ENCODE measurements around the gene ARHGEF37.
"Not testable (repeated sequence)": the region's sequence is repeated elsewhere in the genome, so short reads cannot be mapped to it uniquely, and the experiment has no call there.

Gene ARHGEF37

GRCh38 chr5:149641000-149641576, 59.8 kb downstream of the ARHGEF37 start:
- Histone ChIP-seq H2AFZ (ENCODE audit: low read depth, low read length) (no peak overlapping the region), H3K9me3 (ENCODE audit: low read length) (no peaks in the 10 kb centered on the region), H3K27me3 (ENCODE audit: insufficient read depth, low read length) (no peaks in the 10 kb centered on the region), H3K36me3 (ENCODE audit: insufficient read depth, low read length) (no peaks in the 10 kb centered on the region), H3K4me1 (ENCODE audit: insufficient read depth, low read length) (no peaks in the 10 kb centered on the region), H3K4me3 (ENCODE audit: low read length) (no peak overlapping the region)

GRCh38 chr5:149641600-149641999, 60.3 kb downstream of the ARHGEF37 start:
- Histone ChIP-seq H2AFZ (ENCODE audit: low read depth, low read length) (no peak overlapping the region), H3K9me3 (ENCODE audit: low read length) (no peaks in the 10 kb centered on the region), H3K4me1 (ENCODE audit: insufficient read depth, low read length) (no peaks in the 10 kb centered on the region), H3K4me3 (ENCODE audit: low read length) (no peak overlapping the region), H3K36me3 (ENCODE audit: insufficient read depth, low read length) (no peaks in the 10 kb centered on the region), H3K27me3 (ENCODE audit: insufficient read depth, low read length) (peaks cover 1% of the 10 kb centered on the region)

- Histone ChIP-seq H3K9me3 (ENCODE audit: low read length) (no peaks in the 10 kb centered on the region), H3K36me3 (ENCODE audit: insufficient read depth, low read length) (no peaks in the 10 kb centered on the region), H3K27me3 (ENCODE audit: insufficient read depth, low read length) (peaks cover 4% of the 10 kb centered on the region), H3K4me1 (ENCODE audit: insufficient read depth, low read length) (no peaks in the 10 kb centered on the region), H3K4me3 (ENCODE audit: low read length) (no peak overlapping the region), H2AFZ (ENCODE audit: low read depth, low read length) (no peak overlapping the region)
Measured at GRCh38 chr5:149643781-149644180, 62.5 kb downstream of the ARHGEF37 start.

GRCh38 chr5:149644629-149645028, 63.3 kb downstream of the ARHGEF37 start:
- peaks cover 4% of the 10 kb centered on the region for H3K27me3 ChIP-seq (ENCODE audit: insufficient read depth, low read length)
- no peaks in the 10 kb centered on the region for H3K36me3 ChIP-seq (ENCODE audit: insufficient read depth, low read length)
- H3K4me1 ChIP-seq (ENCODE audit: insufficient read depth, low read length): no peaks in the 10 kb centered on the region
- H3K9me3 ChIP-seq (ENCODE audit: low read length): no peaks in the 10 kb centered on the region
- H2AFZ ChIP-seq (ENCODE audit: low read depth, low read length): no peak overlapping the region
- no peak overlapping the region for H3K4me3 ChIP-seq (ENCODE audit: low read length)

- H3K4me3 ChIP-seq (ENCODE audit: low read length): no peak overlapping the region
- no peak overlapping the region for H2AFZ ChIP-seq (ENCODE audit: low read depth, low read length)
- H3K27me3 ChIP-seq (ENCODE audit: insufficient read depth, low read length): peaks cover 4% of the 10 kb centered on the region
- H3K36me3 ChIP-seq (ENCODE audit: insufficient read depth, low read length): no peaks in the 10 kb centered on the region
- H3K9me3 ChIP-seq (ENCODE audit: low read length): no peaks in the 10 kb centered on the region
- no peaks in the 10 kb centered on the region for H3K4me1 ChIP-seq (ENCODE audit: insufficient read depth, low read length)
Measured at GRCh38 chr5:149645236-149645635, 63.9 kb downstream of the ARHGEF37 start.

- Histone ChIP-seq H3K36me3 (ENCODE audit: insufficient read depth, low read length) (no peaks in the 10 kb centered on the region), H3K9me3 (ENCODE audit: low read length) (no peaks in the 10 kb centered on the region), H3K27me3 (ENCODE audit: insufficient read depth, low read length) (peaks cover 4% of the 10 kb centered on the region), H3K4me1 (ENCODE audit: insufficient read depth, low read length) (no peaks in the 10 kb centered on the region), H2AFZ (ENCODE audit: low read depth, low read length) (no peak overlapping the region), H3K4me3 (ENCODE audit: low read length) (no peak overlapping the region)
Measured at GRCh38 chr5:149645725-149646124, 64.4 kb downstream of the ARHGEF37 start.

GRCh38 chr5:149646564-149646963, 65.3 kb downstream of the ARHGEF37 start:
- H3K4me3 ChIP-seq (ENCODE audit: low read length): no peak overlapping the region

GRCh38 chr5:149647334-149647733, 66.0 kb downstream of the ARHGEF37 start:
- Histone ChIP-seq H3K4me1 (ENCODE audit: insufficient read depth, low read length) (no peaks in the 10 kb centered on the region), H3K27me3 (ENCODE audit: insufficient read depth, low read length) (peaks cover 4% of the 10 kb centered on the region), H3K4me3 (ENCODE audit: low read length) (no peak overlapping the region), H3K36me3 (ENCODE audit: insufficient read depth, low read length) (no peaks in the 10 kb centered on the region), H2AFZ (ENCODE audit: low read depth, low read length) (no peak overlapping the region), H3K9me3 (ENCODE audit: low read length) (no peaks in the 10 kb centered on the region)

More at GRCh38 chr5:149646564-149646963, 65.3 kb downstream of the ARHGEF37 start:
- Histone ChIP-seq H3K36me3 (ENCODE audit: insufficient read depth, low read length) (no peaks in the 10 kb centered on the region), H3K27me3 (ENCODE audit: insufficient read depth, low read length) (peaks cover 4% of the 10 kb centered on the region), H2AFZ (ENCODE audit: low read depth, low read length) (no peak overlapping the region), H3K9me3 (ENCODE audit: low read length) (no peaks in the 10 kb centered on the region), H3K4me1 (ENCODE audit: insufficient read depth, low read length) (no peaks in the 10 kb centered on the region)

- not testable (repeated sequence) for H3K27me3 ChIP-seq (ENCODE audit: insufficient read depth, low read length); H3K4me3 ChIP-seq (ENCODE audit: low read length); H3K9me3 ChIP-seq (ENCODE audit: low read length); H2AFZ ChIP-seq (ENCODE audit: low read depth, low read length); H3K4me1 ChIP-seq (ENCODE audit: insufficient read depth, low read length); H3K36me3 ChIP-seq (ENCODE audit: insufficient read depth, low read length)
Measured at GRCh38 chr5:149648464-149649393, 67.4 kb downstream of the ARHGEF37 start.

- not testable (repeated sequence) for H3K36me3 ChIP-seq (ENCODE audit: insufficient read depth, low read length); H3K27me3 ChIP-seq (ENCODE audit: insufficient read depth, low read length); H2AFZ ChIP-seq (ENCODE audit: low read depth, low read length); H3K4me1 ChIP-seq (ENCODE audit: insufficient read depth, low read length); H3K9me3 ChIP-seq (ENCODE audit: low read length); H3K4me3 ChIP-seq (ENCODE audit: low read length)
Measured at GRCh38 chr5:149649730-149650129, 68.4 kb downstream of the ARHGEF37 start.

- H3K4me3 ChIP-seq (ENCODE audit: low read length): no peak overlapping the region
- H3K9me3 ChIP-seq (ENCODE audit: low read length): no peaks in the 10 kb centered on the region
- peaks cover 2% of the 10 kb centered on the region for H3K27me3 ChIP-seq (ENCODE audit: insufficient read depth, low read length)
- H3K4me1 ChIP-seq (ENCODE audit: insufficient read depth, low read length): no peaks in the 10 kb centered on the region
- no peak overlapping the region for H2AFZ ChIP-seq (ENCODE audit: low read depth, low read length)
- H3K36me3 ChIP-seq (ENCODE audit: insufficient read depth, low read length): no peaks in the 10 kb centered on the region
Measured at GRCh38 chr5:149651686-149652085, 70.4 kb downstream of the ARHGEF37 start.

- Histone ChIP-seq H3K4me3 (ENCODE audit: low read length) (no peak overlapping the region), H3K27me3 (ENCODE audit: insufficient read depth, low read length) (no peaks in the 10 kb centered on the region), H3K9me3 (ENCODE audit: low read length) (no peaks in the 10 kb centered on the region), H3K36me3 (ENCODE audit: insufficient read depth, low read length) (no peaks in the 10 kb centered on the region), H2AFZ (ENCODE audit: low read depth, low read length) (no peak overlapping the region), H3K4me1 (ENCODE audit: insufficient read depth, low read length) (no peaks in the 10 kb centered on the region)
Measured at GRCh38 chr5:149652697-149653096, 71.4 kb downstream of the ARHGEF37 start.

- no peaks in the 10 kb centered on the region for H3K27me3 ChIP-seq (ENCODE audit: insufficient read depth, low read length)
- no peaks in the 10 kb centered on the region for H3K4me1 ChIP-seq (ENCODE audit: insufficient read depth, low read length)
- no peak overlapping the region for H3K4me3 ChIP-seq (ENCODE audit: low read length)
- no peaks in the 10 kb centered on the region for H3K36me3 ChIP-seq (ENCODE audit: insufficient read depth, low read length)
- no peaks in the 10 kb centered on the region for H3K9me3 ChIP-seq (ENCODE audit: low read length)
- H2AFZ ChIP-seq (ENCODE audit: low read depth, low read length): no peak overlapping the region
Measured at GRCh38 chr5:149654231-149654630, 72.9 kb downstream of the ARHGEF37 start.
